Measurements from ENCODE around the gene ZNHIT2. TPM values are rescaled to one million over a fixed set of nuclear protein-coding genes. Genes with fewer than 3 reads are reported as not detected.

Gene ZNHIT2
- total RNA-seq, 1 donor from 2014 or later: 8.1 TPM

GRCh38 chr11:65095427-65095826 is 22.1 kb downstream of the ZNHIT2 start:
- Histone ChIP-seq H3K27ac (ENCODE audit: low read depth, low read length) (no peak overlapping the region), H3K4me2 (ENCODE audit: low read length) (peak overlapping the region; percentile 79), H4K20me1 (ENCODE audit: insufficient read depth, low read length) (peaks cover 18% of the 10 kb centered on the region), H3K9me3 (ENCODE audit: insufficient read depth, low read depth, low read length) (no peaks in the 10 kb centered on the region), H3K79me2 (ENCODE audit: insufficient read depth, low read length) (peaks cover 28% of the 10 kb centered on the region), H3K4me3 (ENCODE audit: insufficient read depth, low read depth, low read length) (peak overlapping the region; percentile 61), H2AFZ (ENCODE audit: low read depth, low read length) (peak overlapping the region; percentile 98), H3K36me3 (ENCODE audit: insufficient read depth, low read length) (no peaks in the 10 kb centered on the region), H3K27me3 (ENCODE audit: insufficient read depth, low read length) (no peaks in the 10 kb centered on the region), H3K9ac (ENCODE audit: low read length) (peak overlapping the region; percentile 89), H3K4me1 (ENCODE audit: insufficient read depth, low read length) (peaks cover 6% of the 10 kb centered on the region)
- DNase-seq (ENCODE audit: low read depth) (no peak), FAIRE-seq (no peak)
- TF ChIP-seq EZH2 (IDR thresholded peaks at IDR 0.05; ENCODE audit: insufficient read depth, low read length) (no peak), CTCF (IDR thresholded peaks at IDR 0.05; ENCODE audit: insufficient read depth, low read depth, low read length) (no peak)
- Mint-ChIP-seq H3K27me3 (ENCODE audit: low read depth, unreplicated experiment) (no peaks in the 10 kb centered on the region), H3K4me3 (ENCODE audit: unreplicated experiment) (peak overlapping the region; percentile 93), H3K27ac (ENCODE audit: unreplicated experiment) (peak overlapping the region; percentile 87), H3K36me3 (ENCODE audit: low read depth, unreplicated experiment) (peaks cover 2% of the 10 kb centered on the region), H3K4me1 (ENCODE audit: low read depth, unreplicated experiment) (peaks cover 7% of the 10 kb centered on the region), H3K9me3 (ENCODE audit: unreplicated experiment) (no peaks in the 10 kb centered on the region)

- H3K36me3 ChIP-seq (ENCODE audit: insufficient read depth, low read length): peaks cover 3% of the 10 kb centered on the region
- TF ChIP-seq EZH2 (IDR thresholded peaks at IDR 0.05; ENCODE audit: insufficient read depth, low read length) (no peak), CTCF (IDR thresholded peaks at IDR 0.05; ENCODE audit: insufficient read depth, low read depth, low read length) (no peak)
- Mint-ChIP-seq H3K27me3 (ENCODE audit: low read depth, unreplicated experiment) (no peaks in the 10 kb centered on the region), H3K27ac (ENCODE audit: unreplicated experiment) (no peak overlapping the region), H3K36me3 (ENCODE audit: low read depth, unreplicated experiment) (peaks cover 18% of the 10 kb centered on the region), H3K9me3 (ENCODE audit: unreplicated experiment) (no peaks in the 10 kb centered on the region), H3K4me3 (ENCODE audit: unreplicated experiment) (no peak overlapping the region), H3K4me1 (ENCODE audit: low read depth, unreplicated experiment) (peaks cover 7% of the 10 kb centered on the region)
- no peak overlapping the region for H3K9ac ChIP-seq (ENCODE audit: low read length)
- no peak overlapping the region for H3K4me2 ChIP-seq (ENCODE audit: low read length)
- no peaks in the 10 kb centered on the region for H3K27me3 ChIP-seq (ENCODE audit: insufficient read depth, low read length)
- no peak overlapping the region for H3K4me3 ChIP-seq (ENCODE audit: insufficient read depth, low read depth, low read length)
- no peak for FAIRE-seq
- DNase-seq (ENCODE audit: low read depth): no peak
- no peaks in the 10 kb centered on the region for H3K9me3 ChIP-seq (ENCODE audit: insufficient read depth, low read depth, low read length)
- H3K27ac ChIP-seq (ENCODE audit: low read depth, low read length): no peak overlapping the region
- peaks cover 3% of the 10 kb centered on the region for H3K4me1 ChIP-seq (ENCODE audit: insufficient read depth, low read length)
- peaks cover 9% of the 10 kb centered on the region for H3K79me2 ChIP-seq (ENCODE audit: insufficient read depth, low read length)
- no peak overlapping the region for H2AFZ ChIP-seq (ENCODE audit: low read depth, low read length)
- H4K20me1 ChIP-seq (ENCODE audit: insufficient read depth, low read length): no peaks in the 10 kb centered on the region
These were observed 26.9 kb downstream of the ZNHIT2 start for GRCh38 chr11:65090628-65091027.

GRCh38 chr11:65089621-65090020 is 27.9 kb downstream of the ZNHIT2 start:
- no peak overlapping the region for H3K4me2 ChIP-seq (ENCODE audit: low read length)
- TF ChIP-seq CTCF (IDR thresholded peaks at IDR 0.05; ENCODE audit: insufficient read depth, low read depth, low read length): no peak
- no peak for TF ChIP-seq EZH2 (IDR thresholded peaks at IDR 0.05; ENCODE audit: insufficient read depth, low read length)
- no peaks in the 10 kb centered on the region for H3K27me3 Mint-ChIP-seq (ENCODE audit: low read depth, unreplicated experiment)
- no peaks in the 10 kb centered on the region for H3K9me3 Mint-ChIP-seq (ENCODE audit: unreplicated experiment)
- H3K4me3 Mint-ChIP-seq (ENCODE audit: unreplicated experiment): peak overlapping the region; percentile 8
- H3K79me2 ChIP-seq (ENCODE audit: insufficient read depth, low read length): peaks cover 19% of the 10 kb centered on the region
- H3K4me3 ChIP-seq (ENCODE audit: insufficient read depth, low read depth, low read length): no peak overlapping the region
- no peaks in the 10 kb centered on the region for H3K27me3 ChIP-seq (ENCODE audit: insufficient read depth, low read length)
- H3K36me3 Mint-ChIP-seq (ENCODE audit: low read depth, unreplicated experiment): peaks cover 18% of the 10 kb centered on the region
- peaks cover 6% of the 10 kb centered on the region for H3K36me3 ChIP-seq (ENCODE audit: insufficient read depth, low read length)
- H3K4me1 Mint-ChIP-seq (ENCODE audit: low read depth, unreplicated experiment): peaks cover 13% of the 10 kb centered on the region
- no peak overlapping the region for H2AFZ ChIP-seq (ENCODE audit: low read depth, low read length)
- H3K9ac ChIP-seq (ENCODE audit: low read length): no peak overlapping the region
- H3K9me3 ChIP-seq (ENCODE audit: insufficient read depth, low read depth, low read length): no peaks in the 10 kb centered on the region
- FAIRE-seq (no peak), DNase-seq (ENCODE audit: low read depth) (no peak)
- H3K4me1 ChIP-seq (ENCODE audit: insufficient read depth, low read length): peaks cover 4% of the 10 kb centered on the region
- H3K27ac Mint-ChIP-seq (ENCODE audit: unreplicated experiment): no peak overlapping the region
- no peaks in the 10 kb centered on the region for H4K20me1 ChIP-seq (ENCODE audit: insufficient read depth, low read length)
- H3K27ac ChIP-seq (ENCODE audit: low read depth, low read length): no peak overlapping the region

Measured in astrocyte (in vitro differentiated cells and primary cell).